K562 (cell line): Measurements from ENCODE around the gene TTC16. TPM values are rescaled to one million over a fixed set of nuclear protein-coding genes. Genes with fewer than 3 reads are reported as not detected.

Source experiments
- ATAC-seq: fragments of 200-7000 bp; cut with Tn5 transposase; 3 replicates; pipeline ENCODE4 v1.9.1; 2020; ENCODE audit warnings: moderate library complexity
- BruUV-seq: library from RNA; stranded (reverse); fragments of 400-500 nt; replicated peaks from 2 replicates; lab custom pipeline; 2021; lab: Mats Ljungman, UMichigan
- CTCF ChIA-PET: fragments of 300-600 bp; formaldehyde crosslinking; extraction: SDS; loops from one replicate; lab custom pipeline; 2021; ENCODE audit warnings: low intra/inter-chr PET ratio; lab: Yijun Ruan, JAX
- POLR2A ChIA-PET: fragments of 300-600, 350-650 bp; sonication (Branson Sonifier 250); formaldehyde crosslinking; extraction: SDS; loops from one replicate; lab custom pipeline; 2021; ENCODE audit warnings: antibody characterized with exemption, inconsistent platforms; lab: Yijun Ruan, JAX
- DNase-seq, 4 experiments: peaks; one replicate each; pipeline versions ENCODE4 v3.0.0 to v3.0.0-alpha.2; 2011 to 2018; ENCODE audit warnings: low spot score in 3 of 4, mixed read lengths in 3 of 4; ENCODE audit errors: extremely low read depth in 1 of 4
- FAIRE-seq: peaks from 2 replicates; lab custom pipeline; 2011; peaks lifted over from hg19 to GRCh38; lab: Jason Lieb, UNC
- H2AFZ ChIP-seq: 2 replicates; pipeline ENCODE4 v1.6.0; 2011; ENCODE audit warnings: low read depth, low read length, control low read depth, inconsistent platforms
- H3K27ac ChIP-seq: fragments of 200-600 bp; 3 replicates; pipeline ENCODE4 v1.8.0; 2011; ENCODE audit warnings: low read depth, mild to moderate bottlenecking, control low read depth, inconsistent platforms, low read length, moderate library complexity, mixed read lengths; ENCODE audit errors: extremely low read depth
- H3K27me3 ChIP-seq, 2 experiments: fragments of 300-600 bp in 1 of 2; 2 replicates in 1 of 2; 3 replicates in 1 of 2; pipeline versions ENCODE4 v1.6.0 to v1.8.0; 2011; ENCODE audit warnings: inconsistent platforms in 2 of 2, low read length in 2 of 2, mild to moderate bottlenecking in 1 of 2, mixed read lengths in 1 of 2, moderate library complexity in 1 of 2; ENCODE audit not compliant: control insufficient read depth in 2 of 2, insufficient read depth in 2 of 2
- H3K36me3 ChIP-seq: fragments of 300-600 bp; 3 replicates; pipeline ENCODE4 v1.8.0; 2011; ENCODE audit warnings: mild to moderate bottlenecking, low read length, inconsistent platforms; ENCODE audit not compliant: control insufficient read depth, insufficient read depth
- H3K4me1 ChIP-seq, 2 experiments: fragments of 200-600 bp in 1 of 2; replicated peaks in 1 of 2; 2 replicates in 1 of 2; 3 replicates in 1 of 2; pipeline versions ENCODE4 v1.5.1 to v1.8.0; 2011; ENCODE audit warnings: inconsistent platforms in 2 of 2, low read length in 2 of 2, mild to moderate bottlenecking in 1 of 2, mixed read lengths in 1 of 2, moderate library complexity in 1 of 2; ENCODE audit not compliant: control insufficient read depth in 2 of 2, insufficient read depth in 2 of 2
- H3K4me2 ChIP-seq: 2 replicates; pipeline ENCODE4 v1.6.1; 2011; ENCODE audit warnings: low read length, control low read depth, inconsistent platforms, mixed read lengths; ENCODE audit not compliant: insufficient read depth
- H3K4me3 ChIP-seq: fragments of 200-600 bp; sonication (generic), shearing (Covaris generic); 2 replicates; pipeline ENCODE4 v1.5.1; 2016; ENCODE audit warnings: control low read depth, inconsistent platforms
- H3K79me2 ChIP-seq: fragments of 200-600 bp; 3 replicates; pipeline ENCODE4 v1.8.0; 2011; ENCODE audit warnings: low read length, inconsistent platforms; ENCODE audit not compliant: control insufficient read depth, insufficient read depth
- H3K9ac ChIP-seq, 2 experiments: 2 replicates each; pipeline versions ENCODE4 v1.6.0 to v1.6.1; 2011; ENCODE audit warnings: low read depth in 2 of 2, low read length in 2 of 2, control low read depth in 1 of 2, inconsistent platforms in 1 of 2, mild to moderate bottlenecking in 1 of 2, mixed read lengths in 1 of 2; ENCODE audit not compliant: insufficient read depth in 1 of 2
- H3K9me1 ChIP-seq: one replicate; pipeline ENCODE4 v1.6.0; 2011; ENCODE audit warnings: inconsistent platforms, mild to moderate bottlenecking, low read length, moderate library complexity; ENCODE audit not compliant: control insufficient read depth, insufficient read depth
- H3K9me3 ChIP-seq: replicated peaks from 2 replicates; pipeline ENCODE4 v1.5.1; 2011; ENCODE audit warnings: low read depth, low read length, inconsistent platforms; ENCODE audit not compliant: control insufficient read depth, insufficient read depth
- H4K20me1 ChIP-seq: replicated peaks from 2 replicates; pipeline ENCODE4 v1.6.1; 2011; ENCODE audit warnings: low read length, inconsistent platforms, mixed read lengths; ENCODE audit not compliant: control insufficient read depth, insufficient read depth
- ARID1B ChIP-seq: fragments of 450-650 bp; IDR thresholded peaks from 2 replicates; pipeline ENCODE4 v1.6.1; 2016; ENCODE audit warnings: antibody characterized with exemption, mild to moderate bottlenecking, inconsistent platforms
- BACH1 ChIP-seq: fragments of 200-800 bp; sonication (Bioruptor generic); IDR thresholded peaks from 2 replicates; pipeline ENCODE4 v1.6.1; 2016; ENCODE audit warnings: missing genetic modification characterization, missing compliant biosample characterization
- CREB3L1 ChIP-seq: fragments of 450-650 bp; IDR thresholded peaks from 2 replicates; pipeline ENCODE4 v1.6.1; 2014; ENCODE audit warnings: low read depth, mild to moderate bottlenecking, moderate library complexity, borderline replicate concordance
- FOXJ3 ChIP-seq: sonication (generic); formaldehyde crosslinking; IDR thresholded peaks from 2 replicates; pipeline ENCODE4 v1.4.0; 2020; ENCODE audit warnings: mild to moderate bottlenecking, missing genetic modification reagents
- FOXK1 ChIP-seq: sonication (generic); formaldehyde crosslinking; IDR thresholded peaks from 2 replicates; pipeline ENCODE4 v1.8.0; 2022; ENCODE audit warnings: missing genetic modification reagents, mild to moderate bottlenecking, borderline replicate concordance
- KDM1A ChIP-seq, 2 experiments: fragments of 450-650 bp; IDR thresholded peaks; 2 replicates each; pipeline ENCODE4 v1.6.1; 2016; ENCODE audit warnings: mild to moderate bottlenecking in 2 of 2
- MEF2D ChIP-seq: conservative IDR thresholded peaks from 2 replicates; pipeline ENCODE4 v1.6.1; 2016; ENCODE audit warnings: low read depth, missing genetic modification characterization, missing compliant biosample characterization
- MYC ChIP-seq, 2 experiments: fragments of 250-450 bp in 1 of 2; sonication (Bioruptor Pico) in 1 of 2; IDR thresholded peaks; 2 replicates each; pipeline versions ENCODE4 v1.5.1 to v1.6.1; 2012 to 2021; ENCODE audit warnings: low read depth in 2 of 2, borderline replicate concordance in 1 of 2, improper control_type of control experiment in 1 of 2, low read length in 1 of 2, mild to moderate bottlenecking in 1 of 2, moderate library complexity in 1 of 2
- NFIC ChIP-seq: fragments of 450-650 bp; IDR thresholded peaks from 2 replicates; pipeline ENCODE4 v1.6.1; 2017; ENCODE audit warnings: mild to moderate bottlenecking, inconsistent platforms
- NFYB ChIP-seq: IDR thresholded peaks from 2 replicates; pipeline ENCODE4 v1.6.1; 2011; ENCODE audit warnings: mild to moderate bottlenecking, moderate library complexity; ENCODE audit not compliant: insufficient read length; ENCODE audit errors: extremely low read depth
- POLR2G ChIP-seq: fragments of 200-400 bp; formaldehyde crosslinking; IDR thresholded peaks from 2 replicates; pipeline ENCODE4 v1.6.1; 2017; ENCODE audit warnings: low read depth, mild to moderate bottlenecking, antibody characterized with exemption, low read length, moderate library complexity
- ZNF140 ChIP-seq: fragments of 250-450 bp; sonication (Bioruptor Pico); IDR thresholded peaks from 2 replicates; pipeline ENCODE4 v1.8.0; 2021; ENCODE audit warnings: moderate library complexity, mild to moderate bottlenecking, inconsistent platforms
- ZNF146 ChIP-seq: IDR thresholded peaks from one replicate; pipeline ENCODE4 v1.6.1; 2018; ENCODE audit warnings: missing compliant biosample characterization; ENCODE audit not compliant: unreplicated experiment
- whole genome bisulfite sequencing: fragments of 100-300 bp; shearing (Covaris generic); methylation state at CpG from one replicate; pipeline ENCODE4 v1.1.6; 2016; ENCODE audit warnings: low coverage, mixed read lengths; ENCODE audit not compliant: insufficient coverage; ENCODE audit errors: missing lambda C conversion rate; 5-methylcytosine and 5-hydroxymethylcytosine counted together
- in situ Hi-C: fragments of 300-500 bp; cut with MboI; formaldehyde crosslinking; loops from 4 replicates; pipeline ENCODE4 v1.15.0; 2018; ENCODE audit warnings: inconsistent platforms, mixed read lengths
- intact Hi-C: fragments of 100-400 bp; cut with micrococcal nuclease; formaldehyde crosslinking; loops from 2 replicates; pipeline ENCODE4 v1.14.2; 2022
- polyA plus RNA-seq, 8 experiments: library from polyadenylated mRNA; depleted of rRNA in 4 of 8; stranded (reverse) in 5 of 8; unstranded in 3 of 8; fragments of >200 nt; fragmentation: Nextera tagmentation in 2 of 8; fragmentation: Illumina TruSeq in 1 of 8; extraction: Ambion mirVana in 2 of 8; extraction: Trizol in 1 of 8; gene quantifications; 2 replicates each; pipeline versions ENCODE4 v1.2.1 to v1.2.3, GENCODE V29; 2011 to 2014; ENCODE audit warnings: inconsistent platforms in 1 of 8, missing spikeins in 1 of 8
- total RNA-seq, 7 experiments: library from RNA; depleted of rRNA in 6 of 7; stranded (reverse); fragments of >200 nt in 6 of 7; fragmentation: Illumina TruSeq in 2 of 7; extraction: Trizol in 2 of 7; gene quantifications; 2 replicates each; pipeline versions ENCODE4 v1.2.1 to v1.2.3, GENCODE V29; 2011 to 2021; ENCODE audit warnings: low replicate concordance in 1 of 7
- TF ChIP-seq, protein P1 (sequence below), 2 experiments: fragments of 200-800 bp in 1 of 2; sonication (Bioruptor generic) in 1 of 2; sonication (generic) in 1 of 2; formaldehyde crosslinking in 1 of 2; IDR thresholded peaks in 1 of 2; conservative IDR thresholded peaks in 1 of 2; 2 replicates each; pipeline versions ENCODE4 v1.5.0 to v1.6.1; 2016 to 2020; ENCODE audit warnings: missing compliant biosample characterization in 1 of 2, missing genetic modification characterization in 1 of 2, missing genetic modification reagents in 1 of 2

TTC16 gene
- total and polyA plus RNA-seq, 9 of the 15 experiments (the other 6 are each of a cell fraction or from before 2014, with no cell fraction given) = 0.11 TPM; not detected in 8

DNA sequence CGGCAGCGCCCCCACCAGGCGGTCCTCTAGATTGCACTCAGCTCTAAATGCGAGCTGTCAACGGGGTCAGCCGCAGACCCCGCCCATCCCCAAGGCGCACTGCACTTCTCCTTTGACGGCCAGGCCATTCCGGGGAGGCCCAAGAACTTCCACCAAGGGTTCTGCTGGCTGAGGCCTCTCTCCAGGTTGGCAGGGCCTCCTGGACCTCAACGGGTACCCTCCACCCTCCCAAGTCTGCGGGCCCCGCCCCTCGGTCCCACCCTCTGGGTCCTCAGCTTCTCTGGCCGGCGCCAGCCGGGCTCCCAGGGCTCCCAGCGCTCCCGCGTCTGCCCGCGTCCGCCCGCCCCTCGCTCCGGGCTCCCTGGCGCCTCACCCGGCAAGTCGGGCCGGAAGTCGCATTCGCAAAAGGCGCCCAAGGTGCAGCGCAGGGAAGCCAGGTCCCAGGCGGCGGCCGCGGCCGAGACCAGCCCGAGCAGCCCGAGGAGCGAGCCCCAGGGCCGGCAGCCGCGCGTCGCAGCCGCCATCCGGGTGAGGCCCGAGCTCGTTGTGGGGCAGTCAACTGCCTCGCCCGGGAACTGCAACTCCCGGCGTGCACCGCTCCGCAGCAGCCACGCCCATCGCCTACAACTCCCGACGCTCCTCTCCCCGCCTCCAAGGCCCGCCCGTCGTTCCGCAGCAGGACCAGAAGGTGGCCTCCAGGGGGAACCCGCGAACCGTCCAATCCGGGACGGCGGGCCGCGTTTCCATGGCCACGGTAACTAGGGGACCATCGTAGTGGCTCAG, 19.1 kb downstream of the TTC16 start, which contains the start of gene TOR2A (continued):
- TF ChIP-seq, protein P1, sequence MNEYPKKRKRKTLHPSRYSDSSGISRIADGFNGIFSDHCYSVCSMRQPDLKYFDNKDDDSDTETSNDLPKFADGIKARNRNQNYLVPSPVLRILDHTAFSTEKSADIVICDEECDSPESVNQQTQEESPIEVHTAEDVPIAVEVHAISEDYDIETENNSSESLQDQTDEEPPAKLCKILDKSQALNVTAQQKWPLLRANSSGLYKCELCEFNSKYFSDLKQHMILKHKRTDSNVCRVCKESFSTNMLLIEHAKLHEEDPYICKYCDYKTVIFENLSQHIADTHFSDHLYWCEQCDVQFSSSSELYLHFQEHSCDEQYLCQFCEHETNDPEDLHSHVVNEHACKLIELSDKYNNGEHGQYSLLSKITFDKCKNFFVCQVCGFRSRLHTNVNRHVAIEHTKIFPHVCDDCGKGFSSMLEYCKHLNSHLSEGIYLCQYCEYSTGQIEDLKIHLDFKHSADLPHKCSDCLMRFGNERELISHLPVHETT (CRISPR knock-in tag; conservative IDR thresholded peaks at IDR 0.05 in 1 of 2, IDR thresholded peaks at IDR 0.05 in 1 of 2) = 0 out of 4 replicates have a peak, but pooled peaks of 1 of the 2 experiments have one; percentile 28
- TF ChIP-seq NFIC (no peak), MYC (IDR thresholded peaks at IDR 0.05; ENCODE audit: low read depth, low read length) (peak; percentile 53; the same call in 1 of the 2 replicates), MYC (CRISPR knock-in tag; IDR thresholded peaks at IDR 0.05; ENCODE audit: borderline replicate concordance, low read depth) (no peak)

- Histone ChIP-seq H3K9me1 (no peaks in the 10 kb centered on the region), H3K9me3 (no peaks in the 10 kb centered on the region), H3K4me1 (peaks cover 10 to 42% of the 10 kb centered on the region in 2 experiments), H4K20me1 (no peaks in the 10 kb centered on the region; the same call in 1 of the 2 replicates), H3K27ac (no peak overlapping the region), H3K4me2 (no peak overlapping the region; the same call in 1 of the 2 replicates), H3K36me3 (no peaks in the 10 kb centered on the region), H3K79me2 (peaks cover 4% of the 10 kb centered on the region; the same call in 2 of the 3 replicates), H3K9ac (0 out of 4 replicates have a peak overlapping the region, but pooled peaks of 1 of the 2 experiments have one; percentile 12), H3K4me3 (peak overlapping the region; percentile 74; the same call in 1 of the 2 replicates), H2AFZ (no peak overlapping the region), H3K27me3 (no peaks in the 10 kb centered on the region)
- 9% methylated on average over 15 of the region's 15 CpGs for WGBS
- no peak for FAIRE-seq
- ATAC-seq = no peak
- POLR2A ChIA-PET = interaction anchor here (0.6 to 1.4 kb wide), 6 partner anchors 12 to 183 kb away, joined by 3 to 6 read pairs (median 3); no protein-coding TSS in a partner anchor
- CTCF ChIA-PET = interaction anchor here (0.6 to 3.4 kb wide), 10 partner anchors 49 to 530 kb away, joined by 3 to 49 read pairs (median 10); partner anchors contain the start of genes CDK9 and ST6GALNAC4
- BruUV-seq = no TSS peak
- intact Hi-C loops (loop anchor here (1.0 to 10.0 kb wide), 7 partner anchors 50 to 299 kb away; no protein-coding TSS in a partner anchor), in situ Hi-C loops (loop anchor here (5.0 to 10.0 kb wide), 5 partner anchors 47 to 233 kb away; partner anchors contain the start of gene ST6GALNAC4)
- DNase-seq = no peak
- no peak for TF ChIP-seq CREB3L1
- TF ChIP-seq ARID1B = no peak
- TF ChIP-seq ZNF140 = no peak
- no peak for TF ChIP-seq ZNF146 (CRISPR knock-in tag)
- peak; percentile 90 for TF ChIP-seq FOXJ3 (CRISPR knock-in tag)
- no peak for TF ChIP-seq POLR2G
- TF ChIP-seq NFYB = no peak
- TF ChIP-seq MEF2D = no peak
- peak in 1 of 2 experiments; percentile 21; a peak in 1 of 4 replicates for TF ChIP-seq KDM1A (IDR thresholded peaks at IDR 0.05)
- 0 out of 2 replicates have a peak, but pooled peaks have one; percentile 25 for TF ChIP-seq FOXK1 (CRISPR knock-in tag)
- TF ChIP-seq BACH1 (tag) = peak; percentile 29; the same call in 1 of the 2 replicates
Measured at GRCh38 chr9:127735530-127736185, 19.8 kb downstream of the TTC16 start.
